ENCODE results near the gene ZBTB49. TPM values are rescaled to one million over a fixed set of nuclear protein-coding genes. Genes with fewer than 3 reads are reported as not detected.

Gene ZBTB49
- total RNA-seq, 4 donors from 2014 or later: 1.7 to 6.3 (median 4.4) TPM

DNA sequence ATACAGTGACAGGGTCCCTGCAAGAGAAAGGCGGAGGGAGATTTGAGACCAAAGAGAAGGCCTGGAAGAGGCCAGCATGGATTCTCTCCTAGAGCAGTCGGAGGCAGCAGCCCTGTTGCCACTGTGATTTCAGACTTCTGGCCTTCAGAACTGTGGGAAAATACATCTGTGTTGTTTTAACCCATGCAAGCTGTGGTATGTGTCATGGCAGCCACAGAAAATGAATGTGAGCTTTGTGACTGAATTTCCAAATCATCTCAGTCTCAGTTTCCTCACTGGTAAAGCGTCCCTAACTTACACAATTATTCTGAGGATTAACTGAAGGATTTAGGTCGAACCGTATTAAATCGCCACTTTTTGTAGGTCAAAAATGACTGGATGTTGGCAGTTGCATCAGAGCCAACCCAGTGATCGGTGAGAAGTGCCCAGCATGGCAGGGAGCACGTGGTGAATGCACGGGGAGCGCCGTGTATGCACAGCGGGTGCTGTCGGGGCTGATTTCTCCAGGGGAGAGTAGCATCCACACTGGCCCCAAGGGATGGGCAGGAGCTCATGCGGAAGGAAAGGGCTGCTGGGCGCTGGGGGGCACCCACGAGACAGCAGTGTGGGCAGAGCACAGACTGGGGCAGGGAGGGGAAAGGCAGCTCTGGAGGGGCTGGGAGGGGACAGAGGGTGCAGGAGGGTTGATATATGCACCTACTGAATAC is 73.1 kb downstream of the ZBTB49 start:
- 68 to 72% methylated on average over 15 to 16 of the region's 16 CpGs for WGBS, 2 donors
- H3K4me3 ChIP-seq: no peak overlapping the region
- DNase-seq: no peak
- H3K4me1 ChIP-seq: no peaks in the 10 kb centered on the region
- peaks cover 0 to 62% (median 1%) of the 10 kb centered on the region in 4 donors for H3K27me3 ChIP-seq
- intact Hi-C loops (cut with DNase I): no loop called here
- H3K9me3 ChIP-seq: peaks cover 0 to 9% (median 0%) of the 10 kb centered on the region in 3 donors
- no peak overlapping the region for H3K27ac ChIP-seq
- TF ChIP-seq, protein P1, sequence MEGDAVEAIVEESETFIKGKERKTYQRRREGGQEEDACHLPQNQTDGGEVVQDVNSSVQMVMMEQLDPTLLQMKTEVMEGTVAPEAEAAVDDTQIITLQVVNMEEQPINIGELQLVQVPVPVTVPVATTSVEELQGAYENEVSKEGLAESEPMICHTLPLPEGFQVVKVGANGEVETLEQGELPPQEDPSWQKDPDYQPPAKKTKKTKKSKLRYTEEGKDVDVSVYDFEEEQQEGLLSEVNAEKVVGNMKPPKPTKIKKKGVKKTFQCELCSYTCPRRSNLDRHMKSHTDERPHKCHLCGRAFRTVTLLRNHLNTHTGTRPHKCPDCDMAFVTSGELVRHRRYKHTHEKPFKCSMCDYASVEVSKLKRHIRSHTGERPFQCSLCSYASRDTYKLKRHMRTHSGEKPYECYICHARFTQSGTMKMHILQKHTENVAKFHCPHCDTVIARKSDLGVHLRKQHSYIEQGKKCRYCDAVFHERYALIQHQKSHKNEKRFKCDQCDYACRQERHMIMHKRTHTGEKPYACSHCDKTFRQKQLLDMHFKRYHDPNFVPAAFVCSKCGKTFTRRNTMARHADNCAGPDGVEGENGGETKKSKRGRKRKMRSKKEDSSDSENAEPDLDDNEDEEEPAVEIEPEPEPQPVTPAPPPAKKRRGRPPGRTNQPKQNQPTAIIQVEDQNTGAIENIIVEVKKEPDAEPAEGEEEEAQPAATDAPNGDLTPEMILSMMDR (IDR thresholded peaks at IDR 0.05): no peak
- TF ChIP-seq POLR2A (IDR thresholded peaks at IDR 0.05): no peak
- H3K36me3 ChIP-seq: no peaks in the 10 kb centered on the region

DNA sequence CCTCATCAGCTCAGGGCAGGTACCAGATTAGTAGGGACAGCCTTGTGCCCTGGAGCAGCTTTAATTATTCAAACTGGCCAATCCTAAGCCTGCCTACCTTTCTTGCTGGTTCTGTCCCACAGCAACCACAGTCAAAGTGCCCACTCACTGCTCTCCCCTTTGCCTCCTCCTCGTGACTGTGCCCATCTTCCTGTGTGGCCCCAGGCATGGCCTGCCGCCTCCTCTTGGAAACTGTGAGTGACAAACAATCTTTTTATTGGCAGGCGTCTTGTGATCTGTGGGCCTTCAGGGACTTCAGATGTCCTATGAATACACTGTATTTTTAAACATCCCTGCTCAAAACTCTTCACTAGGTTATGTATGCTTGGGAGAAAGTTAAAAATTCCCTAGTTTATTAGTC is 74.0 kb downstream of the ZBTB49 start:
- Histone ChIP-seq H3K4me1 (no peaks in the 10 kb centered on the region), H3K27me3 (peaks cover 0 to 53% (median 0%) of the 10 kb centered on the region in 4 donors), H3K27ac (no peak overlapping the region), H3K4me3 (no peak overlapping the region), H3K9me3 (peaks cover 0 to 9% (median 0%) of the 10 kb centered on the region in 3 donors), H3K36me3 (no peaks in the 10 kb centered on the region)
- TF ChIP-seq POLR2A (IDR thresholded peaks at IDR 0.05): no peak
- TF ChIP-seq, protein P1 (IDR thresholded peaks at IDR 0.05): no peak
- intact Hi-C loops (cut with DNase I): no loop called here
- DNase-seq: no peak
- 65 to 79% methylated on average over 3 of the region's 3 CpGs for WGBS, 2 donors

DNA sequence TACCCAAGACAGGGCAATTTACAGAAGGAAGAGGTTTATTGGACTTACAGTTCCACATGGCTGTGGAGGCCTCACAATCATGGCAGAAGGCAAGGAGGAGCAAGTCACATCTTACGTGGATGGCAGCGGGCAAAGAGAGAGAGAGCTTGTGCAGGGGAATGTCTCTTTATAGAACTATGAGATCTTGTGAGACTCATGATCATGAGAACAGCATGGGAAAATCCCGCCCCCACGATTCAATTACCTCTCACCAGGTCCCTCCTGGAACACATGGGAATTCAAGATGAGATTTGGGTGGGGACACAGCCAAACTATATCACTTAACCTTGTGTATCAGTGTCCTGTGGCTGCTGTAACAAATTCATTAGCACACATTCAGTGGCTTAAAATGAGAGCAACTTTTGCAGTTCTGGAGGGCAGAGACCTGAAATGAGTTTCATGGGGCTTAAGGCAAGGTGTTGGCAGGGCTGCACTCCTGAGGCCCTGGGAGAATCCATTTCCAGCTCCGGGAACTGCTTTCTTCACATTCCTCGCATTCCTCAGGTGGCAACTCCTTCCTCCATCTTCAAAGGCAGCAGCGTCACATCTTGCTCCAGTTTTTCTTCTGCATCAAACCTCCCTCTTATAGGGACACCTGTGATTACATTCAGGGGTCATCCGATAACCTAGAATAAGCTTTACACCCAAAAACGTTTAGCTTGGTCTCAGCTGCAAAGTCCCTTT is 74.6 kb downstream of the ZBTB49 start:
- H3K9me3 ChIP-seq: peaks cover 0 to 9% (median 0%) of the 10 kb centered on the region in 3 donors
- DNase-seq: no peak
- no peak for TF ChIP-seq POLR2A (IDR thresholded peaks at IDR 0.05)
- TF ChIP-seq, protein P1 (IDR thresholded peaks at IDR 0.05): no peak
- WGBS, 2 donors: 65 to 73% methylated on average over 9 of the region's 9 CpGs
- intact Hi-C loops (cut with DNase I): no loop called here
- no peak overlapping the region for H3K27ac ChIP-seq
- H3K27me3 ChIP-seq: peaks cover 0 to 47% (median 0%) of the 10 kb centered on the region in 4 donors
- H3K4me1 ChIP-seq: no peaks in the 10 kb centered on the region
- no peak overlapping the region for H3K4me3 ChIP-seq
- H3K36me3 ChIP-seq: no peaks in the 10 kb centered on the region

DNA sequence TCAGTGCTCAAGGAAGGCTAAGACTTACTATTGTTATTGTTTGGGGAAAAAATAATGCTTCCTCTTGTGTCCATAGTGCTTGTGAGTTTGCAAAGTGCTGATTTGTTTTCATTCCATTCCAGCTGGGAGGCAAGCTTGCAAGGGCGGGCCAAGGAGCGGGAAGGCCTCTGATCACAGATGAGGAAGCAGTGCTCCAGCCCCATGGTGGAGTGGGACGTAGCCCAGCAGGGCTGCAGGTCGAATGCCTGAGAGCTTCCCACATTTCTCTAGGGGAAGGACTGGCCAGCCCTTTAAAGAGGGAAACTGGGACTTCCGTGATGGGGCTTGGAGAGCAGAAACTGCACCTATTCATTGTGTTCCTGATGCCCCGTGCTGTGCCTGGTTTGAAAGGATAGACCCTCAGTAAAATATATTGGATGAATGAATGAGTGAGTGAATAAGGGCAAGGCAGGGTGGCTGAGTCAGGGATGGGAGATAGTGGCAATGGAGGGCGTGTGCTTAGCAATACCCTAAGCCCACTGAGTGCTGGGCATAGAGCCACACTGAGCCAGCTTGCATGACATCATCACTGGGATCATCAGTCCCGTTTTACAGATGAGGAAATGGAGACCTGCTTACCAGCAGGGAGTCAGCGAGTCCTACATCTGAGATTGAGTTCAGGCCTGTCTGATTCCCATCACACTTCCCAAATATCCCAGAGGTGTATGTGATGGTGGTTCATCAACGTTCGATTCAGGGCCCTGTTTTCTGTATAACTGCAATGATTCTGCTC is 78.9 kb downstream of the ZBTB49 start:
- TF ChIP-seq, protein P1 (IDR thresholded peaks at IDR 0.05): no peak
- TF ChIP-seq POLR2A (IDR thresholded peaks at IDR 0.05): no peak
- Histone ChIP-seq H3K27ac (no peak overlapping the region), H3K9me3 (peaks cover 0 to 9% (median 0%) of the 10 kb centered on the region in 3 donors), H3K36me3 (no peaks in the 10 kb centered on the region), H3K4me1 (no peaks in the 10 kb centered on the region), H3K4me3 (no peak overlapping the region), H3K27me3 (peaks cover 0 to 23% (median 0%) of the 10 kb centered on the region in 4 donors)
- WGBS, 2 donors: 76 to 81% methylated on average over 6 to 8 of the region's 11 CpGs
- DNase-seq: no peak
- intact Hi-C loops (cut with DNase I): no loop called here

Other genes starting within 250 kb of the ZBTB49 start
- gene OTOP1, start 63.3 kb upstream of the ZBTB49 start, total RNA-seq: under 1 TPM in 3 of 4 donors, not detected in 1; 0.19 to 0.53 (median 0.34) TPM
- gene TMEM128, start 42.0 kb upstream of the ZBTB49 start, total RNA-seq: 10 to 100 TPM in 3 of 4 donors, 1 to 10 TPM in 1; 8.6 to 15.1 (median 11.6) TPM
- gene LYAR, start 97 bp upstream of the ZBTB49 start, total RNA-seq: 10 to 100 TPM in 3 of 4 donors, 1 to 10 TPM in 1; 9.1 to 35.7 (median 22.0) TPM
- 10 to 100 TPM; 21.2 to 48.8 (median 37.5) TPM for gene NSG1, start 96.9 kb downstream of the ZBTB49 start, total RNA-seq

Data from esophagus squamous epithelium (tissue), 5 donors.